Germinal center (tissue), 1 donor: ENCODE data around the gene DPH7.
A peak's percentile ranks its signal among the peaks of the same experiment; 100 is the strongest.
"Not testable (repeated sequence)": the region's sequence is repeated elsewhere in the genome, so short reads cannot be mapped to it uniquely, and the experiment has no call there.

Experiments
- DNase-seq: peaks from one replicate; pipeline ENCODE4 v3.0.0; 2012; ENCODE audit warnings: mixed read lengths, low spot score

Gene DPH7

GRCh38 chr9:137606005-137606621 lies 27.4 kb upstream of the DPH7 start:
- DNase-seq, result no peak

GRCh38 chr9:137605121-137606004 lies 26.6 kb upstream of the DPH7 start, which contains the start of gene ARRDC1:
ARRDC1 (plus strand) TSS chr9:137605686; CDS start chr9:137605718, 32 bp downstream.
- peak; percentile 96 for DNase-seq

- no peak for DNase-seq
Observed at GRCh38 chr9:137604345-137605086, 25.8 kb upstream of the DPH7 start.

- no peak for DNase-seq
Observed at GRCh38 chr9:137603879-137604278, 25.2 kb upstream of the DPH7 start.

GRCh38 chr9:137602661-137603060 lies 23.9 kb upstream of the DPH7 start:
- DNase-seq, result no peak

GRCh38 chr9:137598943-137599342 lies 20.2 kb upstream of the DPH7 start:
- DNase-seq, result no peak

- not testable (repeated sequence) for DNase-seq
Observed at GRCh38 chr9:137596577-137596976, 17.9 kb upstream of the DPH7 start.

GRCh38 chr9:137593176-137593575 lies 14.5 kb upstream of the DPH7 start:
- no peak for DNase-seq

GRCh38 chr9:137592767-137593166 lies 14.0 kb upstream of the DPH7 start:
- no peak for DNase-seq

- DNase-seq, result peak; percentile 100
Observed at GRCh38 chr9:137590469-137591383, 12.0 kb upstream of the DPH7 start, which contains the start of gene ZMYND19. ZMYND19 (minus strand) TSS chr9:137590512; CDS start chr9:137590263, 249 bp downstream.

- DNase-seq, result no peak
Observed at GRCh38 chr9:137590123-137590468, 11.4 kb upstream of the DPH7 start.

GRCh38 chr9:137589441-137590122 lies 10.9 kb upstream of the DPH7 start:
- no peak for DNase-seq

GRCh38 chr9:137588891-137589290 lies 10.2 kb upstream of the DPH7 start:
- DNase-seq, result no peak

- no peak for DNase-seq
Observed at GRCh38 chr9:137588311-137588710, 9.6 kb upstream of the DPH7 start.

- DNase-seq, result no peak
Observed at GRCh38 chr9:137586854-137587253, 8.1 kb upstream of the DPH7 start.

GRCh38 chr9:137583957-137584356 lies 5.2 kb upstream of the DPH7 start:
- no peak for DNase-seq

- DNase-seq, result no peak
Observed at GRCh38 chr9:137583347-137583746, 4.6 kb upstream of the DPH7 start.

GRCh38 chr9:137582286-137582860 lies 3.6 kb upstream of the DPH7 start:
- DNase-seq, result no peak

- no peak for DNase-seq
Observed at GRCh38 chr9:137581361-137582285, 2.9 kb upstream of the DPH7 start.

- no peak for DNase-seq
Observed at GRCh38 chr9:137580954-137581322, 2.2 kb upstream of the DPH7 start.
